IMR-90 (cell line): ENCODE results near the gene ZNF565. TPM values are rescaled to one million over a fixed set of nuclear protein-coding genes. Genes with fewer than 3 reads are reported as not detected.

ENCODE experiments used
- ATAC-seq: fragments of 200-7000 bp; cut with Tn5 transposase; 2 replicates; pipeline ENCODE4 v1.9.1; 2020; ENCODE audit warnings: low read depth, mild to moderate bottlenecking, moderate library complexity
- BruUV-seq: library from RNA; stranded (reverse); fragments of 400-500 nt; replicated peaks from 2 replicates; lab custom pipeline; 2021; lab: Mats Ljungman, UMichigan
- CTCF ChIA-PET: fragments of 300-600 bp; formaldehyde crosslinking; extraction: SDS; loops from one replicate; lab custom pipeline; 2021; ENCODE audit warnings: antibody characterized with exemption; lab: Yijun Ruan, JAX
- POLR2A ChIA-PET: fragments of 300-600 bp; sonication (Branson Sonifier 250); formaldehyde crosslinking; loops from one replicate; lab custom pipeline; 2022; ENCODE audit warnings: antibody characterized with exemption; ENCODE audit not compliant: unreplicated experiment; lab: Charles Lee
- DNase-seq: peaks from one replicate; pipeline ENCODE4 v3.0.0; 2013
- H2AFZ ChIP-seq: replicated peaks from 2 replicates; pipeline ENCODE3; 2013; ENCODE audit warnings: low read length, mild to moderate bottlenecking; ENCODE audit not compliant: poor library complexity
- H2AK5ac ChIP-seq: 2 replicates; pipeline ENCODE4 v1.6.1; 2013; ENCODE audit warnings: low read depth, low read length, inconsistent platforms
- H2AK9ac ChIP-seq: replicated peaks from 2 replicates; pipeline ENCODE3; 2013; ENCODE audit warnings: mild to moderate bottlenecking, low read depth, low read length, moderate library complexity; ENCODE audit not compliant: poor library complexity
- H2BK120ac ChIP-seq: 2 replicates; pipeline ENCODE4 v1.6.1; 2013; ENCODE audit warnings: low read depth, low read length, inconsistent platforms
- H2BK15ac ChIP-seq: 3 replicates; pipeline ENCODE4 v1.6.1; 2013; ENCODE audit warnings: low read depth, low read length, inconsistent platforms
- H2BK20ac ChIP-seq: 2 replicates; pipeline ENCODE4 v1.6.1; 2013; ENCODE audit warnings: low read depth, mild to moderate bottlenecking, inconsistent platforms, low read length, moderate library complexity
- H2BK5ac ChIP-seq: 2 replicates; pipeline ENCODE4 v1.6.1; 2013; ENCODE audit warnings: mild to moderate bottlenecking, low read depth, low read length, inconsistent platforms; ENCODE audit not compliant: poor library complexity, severe bottlenecking
- H3K14ac ChIP-seq: replicated peaks from 2 replicates; pipeline ENCODE4 v1.6.1; 2013; ENCODE audit warnings: low read depth, low read length, inconsistent platforms
- H3K18ac ChIP-seq: 2 replicates; pipeline ENCODE4 v1.6.1; 2013; ENCODE audit warnings: low read depth, low read length, control low read depth
- H3K23ac ChIP-seq: 2 replicates; pipeline ENCODE4 v1.6.1; 2013; ENCODE audit warnings: low read depth, low read length, inconsistent platforms
- H3K27ac ChIP-seq: 2 replicates; pipeline ENCODE4 v1.5.1; 2013; ENCODE audit warnings: mild to moderate bottlenecking, control low read depth, low read length; ENCODE audit not compliant: insufficient read depth
- H3K27me3 ChIP-seq: 2 replicates; pipeline ENCODE4 v1.6.1; 2013; ENCODE audit warnings: low read length; ENCODE audit not compliant: control insufficient read depth, insufficient read depth
- H3K36me3 ChIP-seq: 2 replicates; pipeline ENCODE4 v1.6.1; 2013; ENCODE audit warnings: low read length, mixed read lengths; ENCODE audit not compliant: control insufficient read depth, insufficient read depth
- H3K4ac ChIP-seq: 2 replicates; pipeline ENCODE4 v1.6.1; 2013; ENCODE audit warnings: low read depth, low read length, inconsistent platforms
- H3K4me1 ChIP-seq: 2 replicates; pipeline ENCODE4 v1.6.1; 2013; ENCODE audit warnings: low read length, mixed read lengths; ENCODE audit not compliant: control insufficient read depth, insufficient read depth
- H3K4me2 ChIP-seq: 2 replicates; pipeline ENCODE4 v1.6.1; 2013; ENCODE audit warnings: low read depth, mild to moderate bottlenecking, control low read depth, low read length, moderate library complexity
- H3K4me3 ChIP-seq: 2 replicates; pipeline ENCODE4 v1.5.1; 2013; ENCODE audit warnings: low read depth, mild to moderate bottlenecking, control low read depth, low read length, moderate library complexity; ENCODE audit not compliant: insufficient read depth
- H3K56ac ChIP-seq: 2 replicates; pipeline ENCODE4 v1.6.1; 2013; ENCODE audit warnings: low read length, inconsistent platforms; ENCODE audit not compliant: insufficient read depth; ENCODE audit errors: extremely low read depth
- H3K79me1 ChIP-seq, 2 experiments: 2 replicates each; pipeline ENCODE4 v1.6.1; 2013; ENCODE audit warnings: low read length in 2 of 2, inconsistent platforms in 1 of 2, low read depth in 1 of 2
- H3K9ac ChIP-seq: 2 replicates; pipeline ENCODE4 v1.6.1; 2013; ENCODE audit warnings: low read depth, low read length, control low read depth
- H3K9me1 ChIP-seq: 2 replicates; pipeline ENCODE4 v1.6.1; 2013; ENCODE audit warnings: low read length, inconsistent platforms; ENCODE audit not compliant: insufficient read depth
- H3K9me3 ChIP-seq: 2 replicates; pipeline ENCODE4 v1.6.1; 2013; ENCODE audit warnings: low read length; ENCODE audit not compliant: control insufficient read depth, insufficient read depth
- H4K20me1 ChIP-seq: 2 replicates; pipeline ENCODE4 v1.6.1; 2013; ENCODE audit warnings: low read length, inconsistent platforms; ENCODE audit not compliant: insufficient read depth
- H4K5ac ChIP-seq: 2 replicates; pipeline ENCODE4 v1.6.1; 2013; ENCODE audit warnings: mild to moderate bottlenecking, low read depth, low read length, control low read depth
- H4K8ac ChIP-seq, 2 experiments: 2 replicates each; pipeline ENCODE4 v1.6.1; 2013; ENCODE audit warnings: low read depth in 2 of 2, low read length in 2 of 2, control low read depth in 1 of 2, inconsistent platforms in 1 of 2
- H4K91ac ChIP-seq: 2 replicates; pipeline ENCODE4 v1.6.1; 2013; ENCODE audit warnings: low read depth, low read length, inconsistent platforms; ENCODE audit not compliant: insufficient read depth
- BHLHE40 ChIP-seq: fragments of 150-350 bp; IDR thresholded peaks from 2 replicates; pipeline ENCODE4 v1.6.1; 2016; ENCODE audit warnings: mild to moderate bottlenecking, low read depth, low read length
- CEBPB ChIP-seq: IDR thresholded peaks from 2 replicates; pipeline ENCODE4 v1.6.1; 2012; ENCODE audit warnings: low read depth, low read length, improper control_type of control experiment
- CHD1 ChIP-seq: IDR thresholded peaks from 2 replicates; pipeline ENCODE4 v1.6.1; 2012; ENCODE audit warnings: low read depth, low read length, improper control_type of control experiment
- CTCF ChIP-seq: conservative IDR thresholded peaks from 2 replicates; pipeline ENCODE4 v1.5.1; 2012; ENCODE audit warnings: mild to moderate bottlenecking, low read depth, low read length, improper control_type of control experiment
- ELK1 ChIP-seq: fragments of 150-350 bp; IDR thresholded peaks from 2 replicates; pipeline ENCODE4 v1.6.1; 2016; ENCODE audit warnings: low read depth, mild to moderate bottlenecking, low read length, moderate library complexity, borderline replicate concordance
- FOS ChIP-seq: fragments of 150-350 bp; IDR thresholded peaks from 2 replicates; pipeline ENCODE4 v1.6.1; 2016; ENCODE audit warnings: low read depth, low read length
- MAFK ChIP-seq: IDR thresholded peaks from 2 replicates; pipeline ENCODE4 v1.6.1; 2012; ENCODE audit warnings: low read depth, low read length, improper control_type of control experiment
- MAZ ChIP-seq: IDR thresholded peaks from 2 replicates; pipeline ENCODE4 v1.6.1; 2012; ENCODE audit warnings: low read depth, mild to moderate bottlenecking, low read length, improper control_type of control experiment, moderate library complexity, borderline replicate concordance
- MXI1 ChIP-seq: IDR thresholded peaks from 2 replicates; pipeline ENCODE4 v1.6.1; 2012; ENCODE audit warnings: low read depth, mild to moderate bottlenecking, low read length, moderate library complexity, borderline replicate concordance
- NFE2L2 ChIP-seq: fragments of 150-350 bp; IDR thresholded peaks from 2 replicates; pipeline ENCODE4 v1.6.1; 2016; ENCODE audit warnings: low read depth, mild to moderate bottlenecking, low read length
- POLR2A ChIP-seq: IDR thresholded peaks from 2 replicates; pipeline ENCODE4 v1.6.1; 2012; ENCODE audit warnings: mild to moderate bottlenecking, low read depth, low read length
- RAD21 ChIP-seq: IDR thresholded peaks from 2 replicates; pipeline ENCODE4 v1.6.1; 2012; ENCODE audit warnings: low read length, improper control_type of control experiment
- RCOR1 ChIP-seq: IDR thresholded peaks from 2 replicates; pipeline ENCODE4 v1.6.1; 2012; ENCODE audit warnings: mild to moderate bottlenecking, low read length, improper control_type of control experiment; ENCODE audit not compliant: insufficient replicate concordance
- RFX5 ChIP-seq: IDR thresholded peaks from 2 replicates; pipeline ENCODE4 v1.8.0; 2012; ENCODE audit warnings: low read depth, mild to moderate bottlenecking, low read length, moderate library complexity
- SMC3 ChIP-seq: fragments of 150-350 bp; IDR thresholded peaks from 2 replicates; pipeline ENCODE4 v1.6.1; 2016; ENCODE audit warnings: low read depth, mild to moderate bottlenecking, antibody characterized with exemption, low read length, moderate library complexity
- USF2 ChIP-seq: fragments of 150-350 bp; IDR thresholded peaks from 2 replicates; pipeline ENCODE4 v1.6.1; 2017; ENCODE audit warnings: mild to moderate bottlenecking, antibody characterized with exemption, low read length, low read depth
- WGBS, 2 experiments: methylation state at CpG; one replicate each; pipeline versions ENCODE4 v1.1.5 to v1.1.7; 2013; ENCODE audit warnings: missing lambda C conversion rate in 2 of 2; ENCODE audit not compliant: insufficient read length in 1 of 2; ENCODE audit errors: extremely low coverage in 2 of 2; 5-methylcytosine and 5-hydroxymethylcytosine counted together
- dilution Hi-C: fragments of 300-500 bp; cut with HindIII; formaldehyde crosslinking; loops from one replicate; pipeline ENCODE4 v1.14.3; 2018; ENCODE audit warnings: low sequenced_read_pairs; ENCODE audit not compliant: unreplicated experiment
- in situ Hi-C: fragments of 300-500 bp; cut with MboI; formaldehyde crosslinking; loops from 3 replicates; pipeline ENCODE4 v1.14.3; 2019; ENCODE audit warnings: low sequenced_read_pairs, inconsistent platforms, mixed read lengths
- intact Hi-C: fragments of 100-400 bp; cut with micrococcal nuclease; formaldehyde crosslinking; loops from 2 replicates; pipeline ENCODE4 v1.10.0; 2022
- polyA plus RNA-seq, 3 experiments: library from polyadenylated mRNA; depleted of rRNA; stranded (reverse); fragments of >200 nt; gene quantifications; 2 replicates each; pipeline ENCODE4 v1.2.3, GENCODE V29; 2012; ENCODE audit warnings: low replicate concordance in 1 of 3
- total RNA-seq: library from RNA; depleted of rRNA; stranded (reverse); fragments of >200 nt; gene quantifications from 2 replicates; pipeline ENCODE4 v1.2.3, GENCODE V29; 2012

The ZNF565 gene
- total and polyA plus RNA-seq, 2 of the 4 experiments (the other 2 are of a cell fraction): 2.3 to 7.5 TPM

GRCh38 chr19:36256064-36256463, 41.6 kb upstream of the ZNF565 start:
- dilution Hi-C loops: no loop called here
- in situ Hi-C loops: no loop called here
- H3K4me3 ChIP-seq: no peak overlapping the region
- no peak overlapping the region for H3K4ac ChIP-seq
- H3K23ac ChIP-seq: no peak overlapping the region
- H3K18ac ChIP-seq: no peak overlapping the region
- H3K79me1 ChIP-seq: no peaks in the 10 kb centered on the region
- no peaks in the 10 kb centered on the region for H3K36me3 ChIP-seq
- ChIA-PET POLR2A (no interaction called here), CTCF (no interaction called here)
- H2BK20ac ChIP-seq: no peak overlapping the region
- H3K9me3 ChIP-seq: peaks cover 3% of the 10 kb centered on the region; the same call in 1 of the 2 replicates
- ATAC-seq: no peak
- H3K27ac ChIP-seq: no peak overlapping the region
- no peak overlapping the region for H2AK9ac ChIP-seq
- BruUV-seq: no TSS peak
- H4K8ac ChIP-seq: no peak overlapping the region
- 95% methylated on average over 13 of the region's 15 CpGs; no CpG with 5 or more reads in 1 of the 2 experiments for WGBS, 2 experiments
- H3K27me3 ChIP-seq: no peaks in the 10 kb centered on the region
- intact Hi-C loops: no loop called here
- no peak overlapping the region for H2AK5ac ChIP-seq
- no peaks in the 10 kb centered on the region for H4K20me1 ChIP-seq
- H2BK5ac ChIP-seq: no peak overlapping the region
- no peak overlapping the region for H3K56ac ChIP-seq
- H4K91ac ChIP-seq: no peak overlapping the region
- H3K4me2 ChIP-seq: no peak overlapping the region
- H4K5ac ChIP-seq: no peak overlapping the region
- DNase-seq: no peak
- TF ChIP-seq NFE2L2: no peak
- TF ChIP-seq USF2: no peak
- no peak for TF ChIP-seq MAFK
- no peak for TF ChIP-seq ELK1
- no peak for TF ChIP-seq CHD1
- TF ChIP-seq POLR2A: no peak
- TF ChIP-seq RCOR1: no peak
- no peak for TF ChIP-seq CEBPB
- no peak for TF ChIP-seq RFX5
- no peak for TF ChIP-seq CTCF
- TF ChIP-seq SMC3: no peak
- no peak for TF ChIP-seq MAZ
- TF ChIP-seq RAD21: no peak
- no peak for TF ChIP-seq MXI1
- TF ChIP-seq FOS: no peak
- no peak for TF ChIP-seq BHLHE40
- no peak overlapping the region for H3K9ac ChIP-seq
- H3K14ac ChIP-seq: no peak overlapping the region
- no peaks in the 10 kb centered on the region for H3K4me1 ChIP-seq
- no peaks in the 10 kb centered on the region for H3K9me1 ChIP-seq
- H2BK15ac ChIP-seq: no peak overlapping the region
- H2BK120ac ChIP-seq: no peak overlapping the region
- no peak overlapping the region for H2AFZ ChIP-seq
